Endothelial cell of umbilical vein (primary cell): ENCODE measurements around the gene BCAS3. TPM values are rescaled to one million over a fixed set of nuclear protein-coding genes. Genes with fewer than 3 reads are reported as not detected.

ENCODE experiments used
- BruUV-seq: library from RNA; stranded (reverse); fragments of 400-500 nt; replicated peaks from 2 replicates; lab custom pipeline; 2021; lab: Mats Ljungman, UMichigan
- CTCF ChIA-PET: fragments of 300-600, 350-600 bp; sonication (Branson Sonifier 250); formaldehyde crosslinking; loops from one replicate; lab custom pipeline; 2021; ENCODE audit warnings: antibody characterized with exemption, inconsistent platforms; lab: Charles Lee
- POLR2A ChIA-PET: fragments of 300-600, 350-600 bp; sonication (Branson Sonifier 250); formaldehyde crosslinking; loops from one replicate; lab custom pipeline; 2021; ENCODE audit warnings: antibody characterized with exemption, inconsistent platforms; lab: Charles Lee
- DNase-seq: peaks from one replicate; pipeline ENCODE4 v3.0.0-alpha.2; 2011; ENCODE audit warnings: low read depth, low spot score
- FAIRE-seq: peaks from 2 replicates; lab custom pipeline; 2011; peaks lifted over from hg19 to GRCh38; lab: Jason Lieb, UNC
- H2AFZ ChIP-seq: 2 replicates; pipeline ENCODE4 v1.6.0; 2012; ENCODE audit warnings: low read depth, low read length, control low read depth, inconsistent platforms
- H3K27ac ChIP-seq: 2 replicates; pipeline ENCODE4 v1.5.1; 2011; ENCODE audit warnings: low read depth, mild to moderate bottlenecking, control low read depth, low read length, moderate library complexity; ENCODE audit not compliant: insufficient read depth
- H3K27me3 ChIP-seq, 2 experiments: 2 replicates each; pipeline versions ENCODE4 v1.6.0 to v1.6.1; 2011; ENCODE audit warnings: low read length in 2 of 2, mixed read lengths in 1 of 2; ENCODE audit not compliant: control insufficient read depth in 2 of 2, insufficient read depth in 2 of 2
- H3K36me3 ChIP-seq, 2 experiments: 2 replicates in 1 of 2; 3 replicates in 1 of 2; pipeline ENCODE4 v1.5.1; 2011; ENCODE audit warnings: low read length in 2 of 2, mild to moderate bottlenecking in 1 of 2, moderate library complexity in 1 of 2; ENCODE audit not compliant: control insufficient read depth in 2 of 2, insufficient read depth in 2 of 2; ENCODE audit errors: extremely low read depth in 1 of 2
- H3K4me1 ChIP-seq: 3 replicates; pipeline ENCODE4 v1.5.1; 2011; ENCODE audit warnings: mild to moderate bottlenecking, low read length; ENCODE audit not compliant: control insufficient read depth, insufficient read depth; ENCODE audit errors: extremely low read depth
- H3K4me2 ChIP-seq: 2 replicates; pipeline ENCODE4 v1.6.1; 2011; ENCODE audit warnings: low read length, control low read depth, mixed read lengths; ENCODE audit not compliant: insufficient read depth
- H3K4me3 ChIP-seq, 3 experiments: fragments of 200-600 bp in 1 of 3; sonication (generic), shearing (Covaris generic) in 1 of 3; replicated peaks in 1 of 3; 2 replicates each; pipeline ENCODE4 v1.5.1; 2011 to 2016; ENCODE audit warnings: control low read depth in 3 of 3, low read length in 3 of 3, mild to moderate bottlenecking in 2 of 3, inconsistent platforms in 1 of 3, low read depth in 1 of 3, moderate library complexity in 1 of 3; ENCODE audit not compliant: insufficient read depth in 1 of 3
- H3K79me2 ChIP-seq: 2 replicates; pipeline ENCODE4 v1.6.0; 2012; ENCODE audit warnings: low read length, inconsistent platforms; ENCODE audit not compliant: control insufficient read depth, insufficient read depth
- H3K9ac ChIP-seq: replicated peaks from 2 replicates; pipeline ENCODE3; 2011; ENCODE audit warnings: low read length, control low read depth; ENCODE audit not compliant: insufficient read depth; ENCODE audit errors: extremely low read depth
- H3K9me1 ChIP-seq: replicated peaks from 3 replicates; pipeline ENCODE4 v1.6.0; 2011; ENCODE audit warnings: mild to moderate bottlenecking, low read length; ENCODE audit not compliant: control insufficient read depth, insufficient read depth; ENCODE audit errors: extremely low read depth
- H3K9me3 ChIP-seq: replicated peaks from 2 replicates; pipeline ENCODE4 v1.5.1; 2012; ENCODE audit warnings: low read length, inconsistent platforms; ENCODE audit not compliant: control insufficient read depth, insufficient read depth
- H4K20me1 ChIP-seq: replicated peaks from 2 replicates; pipeline ENCODE3; 2011; ENCODE audit warnings: mild to moderate bottlenecking, low read length; ENCODE audit not compliant: control insufficient read depth, insufficient read depth; ENCODE audit errors: extremely low read depth
- EZH2 ChIP-seq: IDR thresholded peaks from 2 replicates; pipeline ENCODE4 v1.6.1; 2012; ENCODE audit warnings: borderline replicate concordance, low read depth, mild to moderate bottlenecking, moderate library complexity, low read length, inconsistent platforms; ENCODE audit not compliant: severe bottlenecking
- FOS ChIP-seq: IDR thresholded peaks from 2 replicates; pipeline ENCODE4 v1.6.1; 2011; ENCODE audit warnings: mild to moderate bottlenecking, low read length, moderate library complexity, borderline replicate concordance; ENCODE audit not compliant: insufficient read depth
- JUN ChIP-seq: IDR thresholded peaks from 2 replicates; pipeline ENCODE4 v1.6.1; 2011; ENCODE audit warnings: borderline replicate concordance, low read depth; ENCODE audit not compliant: insufficient read length, insufficient read depth
- MAX ChIP-seq: IDR thresholded peaks from 2 replicates; pipeline ENCODE4 v1.6.1; 2011; ENCODE audit not compliant: insufficient read depth, insufficient read length
- MYC ChIP-seq: IDR thresholded peaks from one replicate; pipeline ENCODE4 v1.6.1; 2011; ENCODE audit warnings: mild to moderate bottlenecking, low read depth, low read length
- POLR2A ChIP-seq: IDR thresholded peaks from 2 replicates; pipeline ENCODE4 v1.6.1; 2012; ENCODE audit warnings: low read depth, mild to moderate bottlenecking, control low read depth, low read length
- POLR2AphosphoS5 ChIP-seq: IDR thresholded peaks from 2 replicates; pipeline ENCODE4 v1.6.1; 2012; ENCODE audit warnings: low read depth, mild to moderate bottlenecking, control low read depth, low read length, moderate library complexity; ENCODE audit not compliant: insufficient read depth
- dilution Hi-C: fragments of 300-500 bp; cut with MboI; formaldehyde crosslinking; loops from one replicate; pipeline ENCODE4 v1.15.0; 2019; ENCODE audit warnings: low sequenced_read_pairs; ENCODE audit not compliant: extremely low pct_ligation_motif_present
- intact Hi-C: fragments of 100-400 bp; cut with micrococcal nuclease; formaldehyde crosslinking; loops from one replicate; pipeline ENCODE4 v1.10.0; 2022
- polyA plus RNA-seq, 4 experiments: library from polyadenylated mRNA; depleted of rRNA in 3 of 4; stranded (reverse) in 3 of 4; unstranded in 1 of 4; fragments of >200 nt; gene quantifications; 2 replicates each; pipeline versions ENCODE4 v1.2.1 to v1.2.3, GENCODE V29; 2011 to 2012; ENCODE audit warnings: missing spikeins in 1 of 4
- total RNA-seq: library from RNA; stranded (reverse); gene quantifications from 2 replicates; pipeline ENCODE4 v1.2.3, GENCODE V29; 2021

BCAS3 gene
- total and polyA plus RNA-seq, 2 donors (not counting 3 experiments of a cell fraction or from before 2014, with no cell fraction given): 8.2 to 16.0 TPM

- dilution Hi-C loops (no loop called here), intact Hi-C loops (no loop called here)
- no peak for TF ChIP-seq MAX
- no peak for TF ChIP-seq POLR2AphosphoS5
- no peak for TF ChIP-seq FOS
- no peak for TF ChIP-seq JUN
- TF ChIP-seq EZH2: no peak
- TF ChIP-seq MYC: no peak
- TF ChIP-seq POLR2A: no peak
- Histone ChIP-seq H3K9me1 (no peaks in the 10 kb centered on the region), H3K4me2 (no peak overlapping the region), H3K27ac (no peak overlapping the region), H3K4me3 (no peak overlapping the region), H3K4me1 (no peaks in the 10 kb centered on the region), H3K9me3 (no peaks in the 10 kb centered on the region), H4K20me1 (no peaks in the 10 kb centered on the region), H3K27me3 (no peaks in the 10 kb centered on the region), H2AFZ (no peak overlapping the region), H3K9ac (no peak overlapping the region), H3K79me2 (no peaks in the 10 kb centered on the region), H3K36me3 (no peaks in the 10 kb centered on the region)
- BruUV-seq: no TSS peak
- ChIA-PET POLR2A (no interaction called here), CTCF (interaction anchor here (1.4 kb wide), 1 partner anchor 10 kb away, joined by 3 read pairs; no protein-coding TSS in a partner anchor)
- FAIRE-seq (no peak), DNase-seq (no peak)
Measured at GRCh38 chr17:61284746-61285145, 607.1 kb downstream of the BCAS3 start.

DNA sequence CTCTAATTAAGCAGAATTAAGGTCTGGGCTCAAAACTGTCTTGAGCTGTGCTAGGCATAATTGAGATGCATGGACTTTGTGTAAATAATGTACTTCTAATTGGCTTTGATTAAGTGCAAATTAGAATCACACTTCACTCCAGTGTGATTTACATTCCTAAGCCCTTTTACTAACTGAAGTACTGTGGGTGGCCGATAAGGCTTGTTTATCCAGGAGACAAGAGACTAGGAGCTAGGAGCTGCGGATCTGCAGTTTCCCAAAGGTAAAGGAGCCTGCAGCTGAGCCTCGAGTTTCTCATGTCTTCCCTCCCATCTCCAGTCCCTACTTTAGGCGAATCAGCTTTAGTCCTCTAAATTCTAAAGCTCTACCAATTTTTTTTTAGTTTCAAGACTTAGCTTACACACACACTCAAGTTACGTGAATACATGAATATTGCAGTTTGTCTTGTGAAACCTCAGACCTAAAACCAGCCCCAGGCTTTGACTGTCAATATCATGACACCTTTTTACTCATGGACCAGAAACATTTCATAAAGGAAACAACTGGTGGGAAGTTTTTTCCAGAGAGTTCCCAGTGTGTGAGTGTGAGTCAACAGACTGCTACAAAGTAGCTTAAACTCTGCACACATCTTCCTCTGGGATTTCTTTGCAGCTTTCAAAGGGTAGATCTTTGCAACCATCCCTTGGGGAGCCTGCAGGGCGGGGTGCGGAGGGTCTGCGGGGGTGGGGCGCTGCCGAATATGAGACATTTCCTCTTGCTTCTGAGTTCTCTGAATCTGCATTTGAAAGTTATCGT is 608.1 kb downstream of the BCAS3 start:
- Histone ChIP-seq H3K9me1 (no peaks in the 10 kb centered on the region), H3K9me3 (no peaks in the 10 kb centered on the region), H3K79me2 (no peaks in the 10 kb centered on the region), H3K36me3 (no peaks in the 10 kb centered on the region), H4K20me1 (no peaks in the 10 kb centered on the region), H3K9ac (no peak overlapping the region), H3K27ac (no peak overlapping the region), H2AFZ (no peak overlapping the region), H3K4me2 (no peak overlapping the region), H3K4me3 (no peak overlapping the region), H3K27me3 (no peaks in the 10 kb centered on the region), H3K4me1 (no peaks in the 10 kb centered on the region)
- intact Hi-C loops: no loop called here
- TF ChIP-seq JUN: no peak
- CTCF ChIA-PET: interaction anchor here (1.4 kb wide), 1 partner anchor 11 kb away, joined by 3 read pairs; no protein-coding TSS in a partner anchor
- FAIRE-seq: no peak
- dilution Hi-C loops: no loop called here
- POLR2A ChIA-PET: no interaction called here
- DNase-seq: no peak
- no TSS peak for BruUV-seq
